Measurements from ENCODE around the gene ADAMTS6.
A peak's percentile ranks its signal among the peaks of the same experiment; 100 is the strongest.

Gene ADAMTS6

DNA sequence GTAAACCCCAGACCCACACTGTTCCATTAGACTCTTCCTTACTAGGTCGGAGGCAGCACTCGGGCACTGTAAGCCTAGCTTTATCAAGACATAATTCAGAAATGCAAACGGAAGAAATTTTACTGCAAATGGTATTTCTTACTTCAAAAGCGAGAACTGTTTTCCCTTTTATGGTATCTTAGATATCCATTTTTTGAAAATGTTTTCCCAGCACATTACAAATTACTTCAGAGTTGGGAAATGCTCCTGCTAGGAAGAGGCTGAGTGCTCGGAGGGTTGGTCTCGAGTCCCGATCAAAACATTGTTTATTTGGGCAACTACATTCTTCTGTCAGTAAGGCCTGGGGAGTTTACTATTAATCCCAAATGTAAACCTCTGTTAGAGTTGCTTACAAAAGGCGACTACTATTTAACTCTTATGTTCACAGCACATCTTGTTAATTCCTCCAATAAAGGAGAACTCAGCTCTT, 380.1 kb downstream of the ADAMTS6 start:
- no peak for DNase-seq

DNA sequence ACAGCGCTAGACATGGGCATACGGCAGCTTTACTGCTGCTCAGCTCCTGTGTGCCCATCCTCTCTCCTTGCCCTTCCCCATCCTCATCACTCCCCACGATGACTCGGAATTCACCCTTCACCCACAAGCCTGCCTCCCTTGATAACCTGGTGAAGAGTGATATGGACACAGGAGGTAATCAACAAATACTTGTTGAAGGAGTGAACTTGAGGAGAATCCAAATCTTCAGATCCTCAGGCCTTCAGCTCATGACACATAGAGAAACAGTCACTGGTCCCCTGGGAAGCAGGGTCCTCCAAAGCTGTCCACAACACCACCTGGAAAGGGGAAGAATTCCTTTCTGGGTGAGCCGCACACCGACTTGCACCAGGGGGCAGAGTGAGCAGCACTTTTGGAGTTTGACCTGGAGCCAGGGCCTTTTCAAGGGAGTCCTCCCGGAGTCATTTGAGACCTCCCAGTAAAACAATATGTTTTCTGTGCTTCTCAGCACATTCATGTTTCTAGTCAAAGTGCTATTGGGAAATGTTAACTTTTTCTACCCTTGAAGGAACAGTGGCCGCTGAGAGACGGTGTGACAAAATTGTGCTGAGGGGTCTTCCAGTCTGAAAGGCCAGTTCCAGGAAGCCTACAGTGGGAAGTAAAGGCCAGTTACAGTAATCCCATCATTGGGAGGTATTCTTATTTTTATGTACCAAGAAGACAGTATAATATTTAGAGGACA, 380.6 kb downstream of the ADAMTS6 start:
- DNase-seq = peak; percentile 67 to 71

Measured in SHP77 (cell line).